Measurements from ENCODE around the gene GLP2R.

DNA sequence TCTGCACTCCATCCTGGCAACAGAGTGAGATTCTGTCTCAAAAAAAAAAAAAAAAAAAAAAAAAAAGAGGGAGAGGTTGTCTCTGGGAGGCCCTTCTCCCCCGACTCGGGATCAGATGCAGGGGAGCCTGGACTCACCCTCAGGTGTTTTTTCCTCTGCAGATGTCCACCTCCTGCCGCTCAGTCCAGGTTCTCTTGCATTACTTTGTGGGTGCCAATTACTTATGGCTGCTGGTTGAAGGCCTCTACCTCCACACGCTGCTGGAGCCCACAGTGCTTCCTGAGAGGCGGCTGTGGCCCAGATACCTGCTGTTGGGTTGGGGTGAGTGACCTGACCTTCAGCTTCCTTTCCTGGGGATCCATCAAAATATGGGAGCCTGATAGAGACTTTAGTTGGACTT is 34.1 kb downstream of the GLP2R start:
- no peak for TF ChIP-seq POLR2AphosphoS5 (IDR thresholded peaks at IDR 0.05; ENCODE audit: borderline replicate concordance, low read depth, low read length)
- TF ChIP-seq EZH2 (IDR thresholded peaks at IDR 0.05): no peak
- TF ChIP-seq FOXP2 (optimal IDR thresholded peaks at IDR 0.05; ENCODE audit: control extremely low read depth, extremely low read length, insufficient read depth): no peak

All from SK-N-MC (cell line).